HG03280 (cell line): ENCODE measurements around the gene RTL10.
A peak's percentile ranks its signal among the peaks of the same experiment; 100 is the strongest.

Experiments used
- ATAC-seq: cut with Tn5 transposase; IDR thresholded peaks from one replicate; pipeline ENCODE4 v1.9.1; 2021; ENCODE audit warnings: mild to moderate bottlenecking, moderate library complexity; ENCODE audit not compliant: unreplicated experiment

RTL10 gene

GRCh38 chr22:19854778-19855503 lies at the start of gene RTL10, which contains the start of gene GNB1L:
Gene RTL10, minus strand, starts transcription at chr22:19854874. Its CDS starts 2,613 bp downstream, at chr22:19852261.
Gene GNB1L, minus strand, starts transcription at chr22:19854874. Its CDS starts 33,519 bp downstream, at chr22:19821355.
- peak; percentile 85 for ATAC-seq

GRCh38 chr22:19904174-19904856 lies 49.6 kb upstream of the RTL10 start:
- ATAC-seq, result no peak

GRCh38 chr22:19903513-19903912 lies 48.8 kb upstream of the RTL10 start:
- ATAC-seq, result no peak

GRCh38 chr22:19903031-19903430 lies 48.4 kb upstream of the RTL10 start:
- no peak for ATAC-seq

- no peak for ATAC-seq
Measured at GRCh38 chr22:19902245-19902715, 47.6 kb upstream of the RTL10 start.

- ATAC-seq, result no peak
Measured at GRCh38 chr22:19901577-19902244, 47.0 kb upstream of the RTL10 start.

- ATAC-seq, result no peak
Measured at GRCh38 chr22:19900707-19901436, 46.2 kb upstream of the RTL10 start.

GRCh38 chr22:19898831-19899567 lies 44.3 kb upstream of the RTL10 start:
- no peak for ATAC-seq

- no peak for ATAC-seq
Measured at GRCh38 chr22:19898145-19898544, 43.5 kb upstream of the RTL10 start.

- ATAC-seq, result no peak
Measured at GRCh38 chr22:19897726-19898125, 43.1 kb upstream of the RTL10 start.

- no peak for ATAC-seq
Measured at GRCh38 chr22:19896665-19897355, 42.1 kb upstream of the RTL10 start.

GRCh38 chr22:19895160-19895849 lies 40.6 kb upstream of the RTL10 start:
- ATAC-seq, result no peak

- no peak for ATAC-seq
Measured at GRCh38 chr22:19893363-19893762, 38.7 kb upstream of the RTL10 start.

GRCh38 chr22:19892925-19893324 lies 38.3 kb upstream of the RTL10 start:
- ATAC-seq, result no peak

GRCh38 chr22:19892257-19892879 lies 37.7 kb upstream of the RTL10 start:
- no peak for ATAC-seq

- ATAC-seq, result no peak
Measured at GRCh38 chr22:19891317-19892256, 36.9 kb upstream of the RTL10 start.

- no peak for ATAC-seq
Measured at GRCh38 chr22:19890502-19891316, 36.0 kb upstream of the RTL10 start.
